ENCODE measurements around the gene CCNH.

Gene CCNH

GRCh38 chr5:87412630-87413342, at the start of gene CCNH:
TSS of gene CCNH (minus strand) at chr5:87412930. CDS start at chr5:87412794, 136 bp downstream.
- Histone ChIP-seq H3K79me2 (ENCODE audit: insufficient read depth, low read length) (peaks cover 32% of the 10 kb centered on the region), H3K27me3 (ENCODE audit: low read length) (no peaks in the 10 kb centered on the region)

GRCh38 chr5:87457706-87458105, 45.0 kb upstream of the CCNH start:
- H3K9me3 ChIP-seq (ENCODE audit: insufficient read depth, low read length), result no peaks in the 10 kb centered on the region
- no peaks in the 10 kb centered on the region for H3K9me2 ChIP-seq (replicated peaks; ENCODE audit: insufficient read depth, low read length)
- no peak overlapping the region for H3K4me3 ChIP-seq (ENCODE audit: insufficient read depth, low read length, poor library complexity, severe bottlenecking)
- H2AFZ ChIP-seq (ENCODE audit: low read depth, low read length, severe bottlenecking), result no peak overlapping the region
- TF ChIP-seq CTCF (IDR thresholded peaks at IDR 0.05; ENCODE audit: insufficient read depth, low read length, poor library complexity, severe bottlenecking), result no peak
- no peak for TF ChIP-seq EZH2phosphoT487 (conservative IDR thresholded peaks at IDR 0.05; ENCODE audit: low read length)
- no peaks in the 10 kb centered on the region for H3K79me2 ChIP-seq (ENCODE audit: insufficient read depth, low read length)
- H4K20me1 ChIP-seq (ENCODE audit: low read depth, low read length), result no peaks in the 10 kb centered on the region
- H3K27ac ChIP-seq (ENCODE audit: low read depth, low read length), result no peak overlapping the region
- no peak overlapping the region for H3K9ac ChIP-seq (ENCODE audit: low read length)
- no peaks in the 10 kb centered on the region for H3K27me3 ChIP-seq (ENCODE audit: low read length)
- H3K36me3 ChIP-seq (ENCODE audit: low read length), result no peaks in the 10 kb centered on the region
- H3K4me2 ChIP-seq (ENCODE audit: low read depth, low read length, poor library complexity, severe bottlenecking), result no peak overlapping the region
- H3F3A ChIP-seq (ENCODE audit: insufficient read depth), result no peaks in the 10 kb centered on the region

More at GRCh38 chr5:87412630-87413342, at the start of gene CCNH:
- peak within 1 kb of the TSS; percentile 78 for H3K4me2 ChIP-seq (ENCODE audit: low read depth, low read length, poor library complexity, severe bottlenecking)
- peak within 1 kb of the TSS; percentile 42 for H3K27ac ChIP-seq (ENCODE audit: low read depth, low read length)
- H3K4me3 ChIP-seq (ENCODE audit: insufficient read depth, low read length, poor library complexity, severe bottlenecking), result peak within 1 kb of the TSS; percentile 92
- no peaks in the 10 kb centered on the region for H3K9me3 ChIP-seq (ENCODE audit: insufficient read depth, low read length)
- peak within 1 kb of the TSS; percentile 86 for H3K9ac ChIP-seq (ENCODE audit: low read length)
- no peak for TF ChIP-seq EZH2phosphoT487 (conservative IDR thresholded peaks at IDR 0.05; ENCODE audit: low read length)
- no peak for TF ChIP-seq CTCF (IDR thresholded peaks at IDR 0.05; ENCODE audit: insufficient read depth, low read length, poor library complexity, severe bottlenecking)
- H4K20me1 ChIP-seq (ENCODE audit: low read depth, low read length), result peaks cover 11% of the 10 kb centered on the region; the same call in 1 of the 2 replicates
- H2AFZ ChIP-seq (ENCODE audit: low read depth, low read length, severe bottlenecking), result peak within 1 kb of the TSS; percentile 89
- no peaks in the 10 kb centered on the region for H3K9me2 ChIP-seq (replicated peaks; ENCODE audit: insufficient read depth, low read length)
- H3F3A ChIP-seq (ENCODE audit: insufficient read depth), result no peaks in the 10 kb centered on the region
- peaks cover 36% of the 10 kb centered on the region for H3K36me3 ChIP-seq (ENCODE audit: low read length)

GRCh38 chr5:87453801-87454200, 41.1 kb upstream of the CCNH start:
- no peak overlapping the region for H3K9ac ChIP-seq (ENCODE audit: low read length)
- H3K27me3 ChIP-seq (ENCODE audit: low read length), result no peaks in the 10 kb centered on the region
- H3K27ac ChIP-seq (ENCODE audit: low read depth, low read length), result no peak overlapping the region
- H2AFZ ChIP-seq (ENCODE audit: low read depth, low read length, severe bottlenecking), result no peak overlapping the region
- no peaks in the 10 kb centered on the region for H3K36me3 ChIP-seq (ENCODE audit: low read length)
- no peak overlapping the region for H3K4me3 ChIP-seq (ENCODE audit: insufficient read depth, low read length, poor library complexity, severe bottlenecking)
- no peaks in the 10 kb centered on the region for H3K9me3 ChIP-seq (ENCODE audit: insufficient read depth, low read length)
- no peaks in the 10 kb centered on the region for H3F3A ChIP-seq (ENCODE audit: insufficient read depth)
- H3K79me2 ChIP-seq (ENCODE audit: insufficient read depth, low read length), result no peaks in the 10 kb centered on the region
- H4K20me1 ChIP-seq (ENCODE audit: low read depth, low read length), result no peaks in the 10 kb centered on the region
- TF ChIP-seq CTCF (IDR thresholded peaks at IDR 0.05; ENCODE audit: insufficient read depth, low read length, poor library complexity, severe bottlenecking), result no peak
- TF ChIP-seq EZH2phosphoT487 (conservative IDR thresholded peaks at IDR 0.05; ENCODE audit: low read length), result no peak
- H3K9me2 ChIP-seq (replicated peaks; ENCODE audit: insufficient read depth, low read length), result no peaks in the 10 kb centered on the region
- no peak overlapping the region for H3K4me2 ChIP-seq (ENCODE audit: low read depth, low read length, poor library complexity, severe bottlenecking)
